ENCODE data around the gene PPP6C. TPM values are rescaled to one million over a fixed set of nuclear protein-coding genes. Genes with fewer than 3 reads are reported as not detected.

PPP6C gene
- total and polyA plus RNA-seq, 2 of the 13 experiments (the other 11 are each of a cell fraction or from before 2014, with no cell fraction given), result 18.5 to 20.9 TPM

- no peak for TF ChIP-seq NFAT5 (CRISPR knock-in tag; IDR thresholded peaks at IDR 0.05)
Observed at GRCh38 chr9:125099816-125100215, 89.8 kb downstream of the PPP6C start (continued).

Other genes with a start within 250 kb of the PPP6C start
- 15.9 and 21.5 TPM in 2 replicates for gene GOLGA1, start 248.7 kb downstream of the PPP6C start, total RNA-seq (2016; rRNA removed; fragmentation: Illumina TruSeq; extraction: Trizol)
- 12.3 and 12.7 TPM in 2 replicates for gene GOLGA1, start 248.7 kb downstream of the PPP6C start, polyA plus RNA-seq (2011; rRNA removed)
- 8.4 and 10.3 TPM in 2 replicates for gene SCAI, start 46.3 kb downstream of the PPP6C start, total RNA-seq (2016; rRNA removed; fragmentation: Illumina TruSeq; extraction: Trizol)
- gene SCAI, start 46.3 kb downstream of the PPP6C start, polyA plus RNA-seq (2011; rRNA removed), result 3.7 and 4.4 TPM in 2 replicates
- 90.0 and 103 TPM in 2 replicates for gene RABEPK, start 10.7 kb upstream of the PPP6C start, total RNA-seq (2016; rRNA removed; fragmentation: Illumina TruSeq; extraction: Trizol)
- gene RABEPK, start 10.7 kb upstream of the PPP6C start, polyA plus RNA-seq (2011; rRNA removed), result 61.1 and 75.5 TPM in 2 replicates
- gene HSPA5, start 51.5 kb upstream of the PPP6C start, total RNA-seq (2016; rRNA removed; fragmentation: Illumina TruSeq; extraction: Trizol), result 170 and 201 TPM in 2 replicates
- 187 and 206 TPM in 2 replicates for gene HSPA5, start 51.5 kb upstream of the PPP6C start, polyA plus RNA-seq (2011; rRNA removed)
- gene GAPVD1, start 72.0 kb upstream of the PPP6C start, total RNA-seq (2016; rRNA removed; fragmentation: Illumina TruSeq; extraction: Trizol), result 33.2 and 47.0 TPM in 2 replicates
- gene GAPVD1, start 72.0 kb upstream of the PPP6C start, polyA plus RNA-seq (2011; rRNA removed), result 9.4 and 11.1 TPM in 2 replicates